ENCODE measurements around the gene ZNF436.

The ZNF436 gene

DNA sequence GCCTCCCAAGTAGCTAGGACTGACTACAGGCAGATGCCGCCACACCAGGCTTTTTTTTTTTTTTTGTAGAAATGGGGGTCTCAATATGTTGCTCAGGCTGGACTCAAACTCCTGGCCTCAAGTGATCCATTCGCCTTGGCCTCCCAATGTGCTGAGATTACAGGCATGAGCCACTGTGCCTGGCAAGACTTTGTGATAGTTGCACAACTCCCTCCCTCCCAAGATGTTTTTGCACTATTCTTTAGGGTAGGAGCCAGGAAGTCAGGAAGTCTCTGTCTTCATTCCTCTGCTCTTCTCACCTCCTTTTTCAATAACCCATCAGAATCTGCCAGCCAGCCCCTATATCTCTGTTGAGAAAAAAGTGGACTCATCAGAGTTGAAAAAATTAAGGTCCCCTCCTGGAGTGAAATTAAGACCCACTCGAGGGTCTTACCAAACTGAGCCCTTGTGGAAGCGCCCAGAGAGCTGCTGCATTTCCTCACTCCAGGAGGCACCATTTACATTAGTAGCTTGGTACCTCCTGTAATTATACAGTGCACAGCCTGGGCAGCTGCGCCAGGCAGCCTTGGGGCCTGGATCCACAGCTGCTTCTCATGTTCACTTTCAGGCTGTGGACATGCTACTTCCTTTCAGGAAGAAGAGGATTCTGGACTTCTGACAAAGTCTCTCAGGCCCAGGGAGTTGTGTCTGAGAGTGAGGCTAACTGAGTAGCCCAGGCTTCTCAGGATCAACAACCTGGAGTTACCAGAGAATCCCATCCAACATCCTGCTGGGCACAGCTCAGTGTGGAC is 30.9 kb upstream of the ZNF436 start:
- no peak for DNase-seq (ENCODE audit: low read depth, low spot score)
- no peak overlapping the region for H3K4me3 ChIP-seq (ENCODE audit: low read depth, low read length)
- in situ Hi-C loops (cut with HindIII; ENCODE audit: low sequenced_read_pairs), result no loop called here
- TF ChIP-seq, protein P1, sequence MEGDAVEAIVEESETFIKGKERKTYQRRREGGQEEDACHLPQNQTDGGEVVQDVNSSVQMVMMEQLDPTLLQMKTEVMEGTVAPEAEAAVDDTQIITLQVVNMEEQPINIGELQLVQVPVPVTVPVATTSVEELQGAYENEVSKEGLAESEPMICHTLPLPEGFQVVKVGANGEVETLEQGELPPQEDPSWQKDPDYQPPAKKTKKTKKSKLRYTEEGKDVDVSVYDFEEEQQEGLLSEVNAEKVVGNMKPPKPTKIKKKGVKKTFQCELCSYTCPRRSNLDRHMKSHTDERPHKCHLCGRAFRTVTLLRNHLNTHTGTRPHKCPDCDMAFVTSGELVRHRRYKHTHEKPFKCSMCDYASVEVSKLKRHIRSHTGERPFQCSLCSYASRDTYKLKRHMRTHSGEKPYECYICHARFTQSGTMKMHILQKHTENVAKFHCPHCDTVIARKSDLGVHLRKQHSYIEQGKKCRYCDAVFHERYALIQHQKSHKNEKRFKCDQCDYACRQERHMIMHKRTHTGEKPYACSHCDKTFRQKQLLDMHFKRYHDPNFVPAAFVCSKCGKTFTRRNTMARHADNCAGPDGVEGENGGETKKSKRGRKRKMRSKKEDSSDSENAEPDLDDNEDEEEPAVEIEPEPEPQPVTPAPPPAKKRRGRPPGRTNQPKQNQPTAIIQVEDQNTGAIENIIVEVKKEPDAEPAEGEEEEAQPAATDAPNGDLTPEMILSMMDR (IDR thresholded peaks at IDR 0.05; ENCODE audit: low read depth, low read length), result no peak

GRCh38 chr1:23399229-23399628 is 29.6 kb upstream of the ZNF436 start:
- TF ChIP-seq, protein P1 (IDR thresholded peaks at IDR 0.05; ENCODE audit: low read depth, low read length), result no peak
- DNase-seq (ENCODE audit: low read depth, low spot score), result no peak
- in situ Hi-C loops (cut with HindIII; ENCODE audit: low sequenced_read_pairs), result no loop called here
- H3K4me3 ChIP-seq (ENCODE audit: low read depth, low read length), result no peak overlapping the region

GRCh38 chr1:23397908-23398307 is 28.3 kb upstream of the ZNF436 start:
- in situ Hi-C loops (cut with HindIII; ENCODE audit: low sequenced_read_pairs), result no loop called here

DNA sequence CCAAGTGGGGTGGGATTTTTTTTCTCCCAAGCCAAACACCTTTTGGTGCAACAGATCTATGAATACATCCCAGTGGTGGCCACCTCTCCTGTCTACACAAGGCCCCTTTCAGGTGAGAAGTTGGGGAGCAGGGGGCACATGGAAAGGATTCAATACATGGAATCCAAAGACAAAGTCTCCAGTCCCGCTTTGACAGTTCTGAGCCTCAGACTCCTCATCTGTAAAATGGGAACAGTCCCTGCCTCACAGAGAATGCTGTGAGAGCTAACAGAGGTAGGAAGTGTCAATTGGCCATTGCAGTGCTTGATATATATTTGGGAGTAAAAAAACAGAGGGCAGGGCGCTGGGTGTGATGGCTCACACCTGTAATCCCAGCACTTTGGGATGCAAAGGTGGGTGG is 26.7 kb upstream of the ZNF436 start:
- no peak for DNase-seq (ENCODE audit: low read depth, low spot score)
- TF ChIP-seq, protein P1 (IDR thresholded peaks at IDR 0.05; ENCODE audit: low read depth, low read length), result no peak
- no peak overlapping the region for H3K4me3 ChIP-seq (ENCODE audit: low read depth, low read length)
- in situ Hi-C loops (cut with HindIII; ENCODE audit: low sequenced_read_pairs), result no loop called here

More at GRCh38 chr1:23397908-23398307, 28.3 kb upstream of the ZNF436 start:
- no peak overlapping the region for H3K4me3 ChIP-seq (ENCODE audit: low read depth, low read length)
- TF ChIP-seq, protein P1 (IDR thresholded peaks at IDR 0.05; ENCODE audit: low read depth, low read length), result no peak
- DNase-seq (ENCODE audit: low read depth, low spot score), result no peak

DNA sequence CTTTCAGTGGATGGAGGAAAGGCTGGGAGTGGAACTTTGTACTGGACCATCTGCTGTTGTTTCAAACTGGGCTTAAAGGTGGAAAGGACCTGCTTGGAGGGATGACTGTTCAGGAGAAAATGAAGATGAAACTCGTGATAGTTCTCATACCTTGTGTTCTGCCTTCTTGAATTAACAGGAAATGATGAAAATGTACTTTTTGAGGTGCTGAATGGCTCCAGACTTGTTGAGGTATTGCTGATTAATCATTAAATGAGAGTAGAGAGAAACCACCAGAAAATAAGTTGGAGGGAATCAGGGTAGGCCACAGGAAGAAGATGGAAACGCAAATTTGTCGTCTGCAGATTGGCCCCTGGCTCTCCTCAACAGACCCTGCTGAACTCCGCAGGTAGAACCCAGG is 26.2 kb upstream of the ZNF436 start:
- in situ Hi-C loops (cut with HindIII; ENCODE audit: low sequenced_read_pairs), result no loop called here
- DNase-seq (ENCODE audit: low read depth, low spot score), result no peak
- TF ChIP-seq, protein P1 (IDR thresholded peaks at IDR 0.05; ENCODE audit: low read depth, low read length), result no peak
- no peak overlapping the region for H3K4me3 ChIP-seq (ENCODE audit: low read depth, low read length)

DNA sequence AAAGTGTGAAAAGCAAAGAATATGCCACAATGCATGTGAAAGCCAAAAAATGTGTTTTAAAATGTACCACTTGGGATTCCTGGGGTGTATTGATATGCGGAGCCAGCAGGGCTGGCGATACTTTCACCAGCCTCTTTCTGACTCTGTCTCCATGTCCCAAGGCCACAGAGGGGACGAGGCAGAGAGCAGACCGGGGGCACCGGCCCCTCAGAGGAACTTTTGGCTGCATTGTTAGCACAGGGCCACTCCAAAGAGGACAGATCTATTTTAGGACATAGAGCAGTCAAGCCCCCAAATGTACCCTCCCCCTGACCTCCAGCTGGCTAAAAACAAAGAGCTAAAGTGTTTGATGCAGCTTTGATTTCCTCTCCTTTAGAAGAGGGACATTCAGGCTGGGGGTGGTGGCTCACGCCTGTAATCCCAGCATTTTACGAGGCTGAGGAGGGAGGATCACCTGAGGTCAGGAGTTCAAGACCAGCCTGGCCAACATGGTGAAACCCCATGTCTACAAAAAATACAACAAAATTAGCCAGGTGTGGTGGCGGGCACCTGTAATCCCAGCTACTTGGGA is 25.6 kb upstream of the ZNF436 start:
- in situ Hi-C loops (cut with HindIII; ENCODE audit: low sequenced_read_pairs), result no loop called here
- TF ChIP-seq, protein P1 (IDR thresholded peaks at IDR 0.05; ENCODE audit: low read depth, low read length), result no peak
- H3K4me3 ChIP-seq (ENCODE audit: low read depth, low read length), result no peak overlapping the region

More for the DNA sequence above, 25.6 kb upstream of the ZNF436 start:
- DNase-seq (ENCODE audit: low read depth, low spot score), result no peak

Measured in astrocyte of the spinal cord (primary cell).